Hepatocyte (in vitro differentiated cells): ENCODE measurements around the gene DSG4. TPM values are rescaled to one million over a fixed set of nuclear protein-coding genes. Genes with fewer than 3 reads are reported as not detected.

ENCODE experiments used
- DNase-seq: peaks from one replicate; pipeline ENCODE4 v3.0.0-alpha.2; 2016; ENCODE audit warnings: low spot score
- H2AFZ ChIP-seq: fragments of 200-600 bp; sonication (generic); 2 replicates; pipeline ENCODE4 v1.6.0; 2016; ENCODE audit warnings: antibody characterized with exemption, mild to moderate bottlenecking
- H3K27ac ChIP-seq: fragments of 200-600 bp; sonication (generic); 2 replicates; pipeline ENCODE4 v1.5.1; 2016; ENCODE audit warnings: mild to moderate bottlenecking
- H3K27me3 ChIP-seq: fragments of 200-600 bp; sonication (generic); 2 replicates; pipeline ENCODE4 v1.6.1; 2016
- H3K36me3 ChIP-seq: fragments of 200-600 bp; sonication (generic); replicated peaks from 2 replicates; pipeline ENCODE4 v1.5.1; 2016; ENCODE audit warnings: low read depth; ENCODE audit not compliant: insufficient read depth
- H3K4me1 ChIP-seq: fragments of 200-600 bp; sonication (generic); 2 replicates; pipeline ENCODE4 v1.5.1; 2016; ENCODE audit warnings: mild to moderate bottlenecking, moderate library complexity; ENCODE audit not compliant: insufficient read depth
- H3K4me2 ChIP-seq: fragments of 200-600 bp; sonication (generic); 2 replicates; pipeline ENCODE4 v1.6.0; 2016
- H3K4me3 ChIP-seq: fragments of 200-600 bp; sonication (generic); 2 replicates; pipeline ENCODE4 v1.5.1; 2016; ENCODE audit warnings: mild to moderate bottlenecking
- H3K79me2 ChIP-seq: fragments of 200-600 bp; sonication (generic); 2 replicates; pipeline ENCODE4 v1.6.0; 2017; ENCODE audit warnings: mild to moderate bottlenecking
- H3K9me2 ChIP-seq: fragments of 200-600 bp; sonication (generic); replicated peaks from 2 replicates; pipeline ENCODE4 v1.6.0; 2017; ENCODE audit warnings: mild to moderate bottlenecking; ENCODE audit not compliant: insufficient read depth
- H3K9me3 ChIP-seq: fragments of 200-600 bp; sonication (generic); 2 replicates; pipeline ENCODE4 v1.5.1; 2016; ENCODE audit warnings: low read depth, mild to moderate bottlenecking
- H4K20me1 ChIP-seq: fragments of 200-600 bp; sonication (generic); 2 replicates; pipeline ENCODE4 v1.6.0; 2016; ENCODE audit warnings: mild to moderate bottlenecking; ENCODE audit not compliant: insufficient read depth, poor library complexity, severe bottlenecking
- CTCF ChIP-seq: fragments of 200-600 bp; sonication (generic); IDR thresholded peaks from 2 replicates; pipeline ENCODE4 v1.5.1; 2016; ENCODE audit warnings: antibody characterized with exemption, mild to moderate bottlenecking; ENCODE audit not compliant: poor library complexity
- EZH2 ChIP-seq: fragments of 200-600 bp; sonication (generic); IDR thresholded peaks from 2 replicates; pipeline ENCODE4 v1.6.1; 2016; ENCODE audit warnings: antibody characterized with exemption, mild to moderate bottlenecking, borderline replicate concordance
- EZH2phosphoT487 ChIP-seq: fragments of 200-600 bp; sonication (generic); IDR thresholded peaks from one replicate; pipeline ENCODE4 v1.6.1; 2018; ENCODE audit warnings: antibody characterized with exemption, mild to moderate bottlenecking, low read depth, moderate library complexity; ENCODE audit not compliant: unreplicated experiment, severe bottlenecking
- WGBS: methylation state at CpG from one replicate; pipeline ENCODE4 v1.1.6; 2016; ENCODE audit warnings: low lambda C conversion rate; ENCODE audit errors: missing lambda C conversion rate; 5-methylcytosine and 5-hydroxymethylcytosine counted together
- polyA plus RNA-seq: library from polyadenylated mRNA; unstranded; fragments of >200 nt; fragmentation: Nextera tagmentation; extraction: Ambion mirVana; gene quantifications from 2 replicates; pipeline ENCODE4 v1.2.1, GENCODE V29; 2016
- total RNA-seq: library from RNA; depleted of rRNA; stranded (reverse); fragments of >200 nt; gene quantifications from 2 replicates; pipeline ENCODE4 v1.2.3, GENCODE V29; 2014

The DSG4 gene
- total and polyA plus RNA-seq, 2 experiments from 2014 or later = 0.23 to 0.41 TPM

DNA sequence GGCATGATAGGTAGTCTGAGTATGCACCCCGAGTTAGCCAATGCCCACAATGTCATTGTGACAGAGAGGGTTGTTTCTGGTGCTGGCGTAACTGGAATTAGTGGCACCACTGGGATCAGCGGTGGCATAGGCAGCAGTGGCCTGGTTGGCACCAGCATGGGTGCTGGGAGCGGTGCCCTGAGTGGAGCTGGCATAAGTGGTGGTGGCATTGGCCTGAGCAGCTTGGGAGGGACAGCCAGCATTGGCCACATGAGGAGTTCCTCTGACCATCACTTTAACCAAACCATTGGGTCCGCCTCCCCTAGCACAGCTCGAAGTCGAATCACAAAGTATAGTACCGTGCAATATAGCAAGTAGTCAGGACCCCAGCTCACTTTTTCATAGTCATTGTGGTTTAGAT lies 21.6 kb upstream of the DSG4 start:
- Histone ChIP-seq H3K4me2 (no peak overlapping the region), H3K36me3 (no peaks in the 10 kb centered on the region), H3K4me1 (no peaks in the 10 kb centered on the region), H4K20me1 (no peaks in the 10 kb centered on the region), H3K27ac (no peak overlapping the region), H3K79me2 (no peaks in the 10 kb centered on the region), H2AFZ (no peak overlapping the region), H3K9me3 (no peaks in the 10 kb centered on the region), H3K9me2 (no peaks in the 10 kb centered on the region), H3K27me3 (no peaks in the 10 kb centered on the region), H3K4me3 (no peak overlapping the region)
- WGBS = 98% methylated on average over 8 of the region's 8 CpGs
- DNase-seq = no peak
- TF ChIP-seq EZH2phosphoT487 (no peak), EZH2 (no peak), CTCF (no peak)

- TF ChIP-seq EZH2 = no peak
- no peak for TF ChIP-seq EZH2phosphoT487
- TF ChIP-seq CTCF = no peak
- no peak for DNase-seq
- Histone ChIP-seq H3K27me3 (no peaks in the 10 kb centered on the region), H3K4me1 (no peaks in the 10 kb centered on the region), H3K27ac (no peak overlapping the region), H3K79me2 (no peaks in the 10 kb centered on the region), H3K9me2 (no peaks in the 10 kb centered on the region), H4K20me1 (no peaks in the 10 kb centered on the region), H3K36me3 (no peaks in the 10 kb centered on the region), H2AFZ (no peak overlapping the region), H3K4me3 (no peak overlapping the region), H3K9me3 (no peaks in the 10 kb centered on the region), H3K4me2 (no peak overlapping the region)
- 89% methylated on average over 5 of the region's 5 CpGs for WGBS
These were observed 20.6 kb upstream of the DSG4 start for GRCh38 chr18:31356025-31356424.

- no peak for TF ChIP-seq EZH2
- TF ChIP-seq CTCF = no peak
- TF ChIP-seq EZH2phosphoT487 = no peak
- Histone ChIP-seq H2AFZ (no peak overlapping the region), H3K9me3 (peaks cover 6% of the 10 kb centered on the region), H3K27me3 (no peaks in the 10 kb centered on the region), H3K9me2 (no peaks in the 10 kb centered on the region), H3K27ac (no peak overlapping the region), H3K36me3 (no peaks in the 10 kb centered on the region), H3K79me2 (no peaks in the 10 kb centered on the region), H3K4me2 (no peak overlapping the region), H3K4me3 (no peak overlapping the region), H4K20me1 (no peaks in the 10 kb centered on the region), H3K4me1 (no peaks in the 10 kb centered on the region)
- no peak for DNase-seq
- WGBS = 97% methylated on average over 4 of the region's 4 CpGs
These were observed 12.4 kb upstream of the DSG4 start for GRCh38 chr18:31364190-31364589.

- no peaks in the 10 kb centered on the region for H3K9me2 ChIP-seq
- H2AFZ ChIP-seq = no peak overlapping the region
- no peak overlapping the region for H3K4me3 ChIP-seq
- TF ChIP-seq EZH2phosphoT487 (no peak), CTCF (no peak)
- H3K36me3 ChIP-seq = no peaks in the 10 kb centered on the region
- H3K27me3 ChIP-seq = no peaks in the 10 kb centered on the region
- no peaks in the 10 kb centered on the region for H3K4me1 ChIP-seq
- no peak overlapping the region for H3K27ac ChIP-seq
- no peak overlapping the region for H3K4me2 ChIP-seq
- H3K9me3 ChIP-seq = no peaks in the 10 kb centered on the region
- no peaks in the 10 kb centered on the region for H3K79me2 ChIP-seq
- H4K20me1 ChIP-seq = no peaks in the 10 kb centered on the region
- DNase-seq = no peak
These were observed 7.1 kb upstream of the DSG4 start for GRCh38 chr18:31369478-31369877.
